Mucosa of descending colon (tissue), 3 donors: ENCODE measurements around the gene IFNL1. TPM values are rescaled to one million over a fixed set of nuclear protein-coding genes. Genes with fewer than 3 reads are reported as not detected.
A peak's percentile ranks its signal among the peaks of the same experiment; 100 is the strongest.
"Not testable (repeated sequence)": the region's sequence is repeated elsewhere in the genome, so short reads cannot be mapped to it uniquely, and the experiment has no call there.

ENCODE experiments used
- ATAC-seq: fragments of 200-7000 bp; cut with Tn5 transposase; one replicate; pipeline ENCODE4 v1.9.1; 2020; ENCODE audit warnings: mild to moderate bottlenecking, moderate library complexity
- DNase-seq, 3 donors: peaks; one replicate each; pipeline ENCODE4 v3.0.0-alpha.2; 2020
- H3K36me3 ChIP-seq: fragments of 200-600 bp; one replicate; pipeline ENCODE4 v1.8.0; 2021; ENCODE audit warnings: low read depth, mild to moderate bottlenecking
- H3K4me1 ChIP-seq: fragments of 200-600 bp; one replicate; pipeline ENCODE4 v1.8.0; 2021; ENCODE audit warnings: low read depth, mild to moderate bottlenecking
- H3K4me3 ChIP-seq: fragments of 200-600 bp; one replicate; pipeline ENCODE4 v1.8.0; 2021; ENCODE audit warnings: mild to moderate bottlenecking
- H3K9me3 ChIP-seq: fragments of 200-600 bp; one replicate; pipeline ENCODE4 v1.8.0; 2021; ENCODE audit warnings: mild to moderate bottlenecking
- intact Hi-C, 2 donors: fragments of 100-400 bp; cut with DNase I in 1 of 2; cut with micrococcal nuclease in 1 of 2; formaldehyde crosslinking; loops; one replicate each; pipeline versions ENCODE4 v1.11.0 to v1.11.1; 2022; cut with DNase I, micrococcal nuclease
- total RNA-seq, 3 donors: library from RNA; stranded (reverse); fragmentation: NEBNext Ultra II Directional in 2 of 3; extraction: Animal tissue kit (Norgen Biotek cat#: 25700) in 2 of 3; gene quantifications; one replicate each; pipeline versions ENCODE4 v1.2.1 to v1.2.4, GENCODE V29; 2021 to 2023
- TF ChIP-seq, protein P1 (sequence below): fragments of 200-600 bp; IDR thresholded peaks from one replicate; pipeline ENCODE4 v1.8.0; 2022; ENCODE audit warnings: antibody characterized with exemption, mild to moderate bottlenecking
- donor health status: DM: no; HTN: no; CAD: no; lungs with moderate emphysema.
- donor health status: DM: no; HTN: no; CAD: no.
- donor health status: DM: no; HTN: yes; CAD: no.

The IFNL1 gene
- total RNA-seq, 3 donors from 2014 or later, result not detected

DNA sequence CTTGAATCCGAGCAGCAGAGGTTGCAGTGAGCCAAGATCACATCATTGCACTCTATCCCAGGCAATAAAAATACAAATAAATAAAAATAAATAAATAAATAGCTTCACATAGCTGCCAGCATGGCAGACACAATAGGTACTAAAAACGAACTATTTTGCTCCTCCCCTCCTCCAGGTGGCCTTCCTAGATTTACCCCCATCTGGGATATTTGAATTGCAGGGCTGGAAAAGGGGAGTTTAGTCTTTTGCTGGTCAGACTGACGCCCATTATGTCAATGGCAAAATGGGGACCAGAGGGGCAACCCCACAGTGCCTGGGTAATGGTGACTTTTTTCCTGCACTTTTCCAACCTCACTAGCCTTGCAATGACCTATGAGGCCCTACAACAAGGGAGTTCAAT is 40.3 kb downstream of the IFNL1 start:
- peaks cover 13% of the 10 kb centered on the region for H3K4me1 ChIP-seq
- no peaks in the 10 kb centered on the region for H3K36me3 ChIP-seq
- no peak overlapping the region for H3K4me3 ChIP-seq
- no peak for DNase-seq
- no peak for ATAC-seq
- TF ChIP-seq, protein P1, sequence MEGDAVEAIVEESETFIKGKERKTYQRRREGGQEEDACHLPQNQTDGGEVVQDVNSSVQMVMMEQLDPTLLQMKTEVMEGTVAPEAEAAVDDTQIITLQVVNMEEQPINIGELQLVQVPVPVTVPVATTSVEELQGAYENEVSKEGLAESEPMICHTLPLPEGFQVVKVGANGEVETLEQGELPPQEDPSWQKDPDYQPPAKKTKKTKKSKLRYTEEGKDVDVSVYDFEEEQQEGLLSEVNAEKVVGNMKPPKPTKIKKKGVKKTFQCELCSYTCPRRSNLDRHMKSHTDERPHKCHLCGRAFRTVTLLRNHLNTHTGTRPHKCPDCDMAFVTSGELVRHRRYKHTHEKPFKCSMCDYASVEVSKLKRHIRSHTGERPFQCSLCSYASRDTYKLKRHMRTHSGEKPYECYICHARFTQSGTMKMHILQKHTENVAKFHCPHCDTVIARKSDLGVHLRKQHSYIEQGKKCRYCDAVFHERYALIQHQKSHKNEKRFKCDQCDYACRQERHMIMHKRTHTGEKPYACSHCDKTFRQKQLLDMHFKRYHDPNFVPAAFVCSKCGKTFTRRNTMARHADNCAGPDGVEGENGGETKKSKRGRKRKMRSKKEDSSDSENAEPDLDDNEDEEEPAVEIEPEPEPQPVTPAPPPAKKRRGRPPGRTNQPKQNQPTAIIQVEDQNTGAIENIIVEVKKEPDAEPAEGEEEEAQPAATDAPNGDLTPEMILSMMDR, result no peak
- no peaks in the 10 kb centered on the region for H3K9me3 ChIP-seq
- intact Hi-C loops, result no loop called here

DNA sequence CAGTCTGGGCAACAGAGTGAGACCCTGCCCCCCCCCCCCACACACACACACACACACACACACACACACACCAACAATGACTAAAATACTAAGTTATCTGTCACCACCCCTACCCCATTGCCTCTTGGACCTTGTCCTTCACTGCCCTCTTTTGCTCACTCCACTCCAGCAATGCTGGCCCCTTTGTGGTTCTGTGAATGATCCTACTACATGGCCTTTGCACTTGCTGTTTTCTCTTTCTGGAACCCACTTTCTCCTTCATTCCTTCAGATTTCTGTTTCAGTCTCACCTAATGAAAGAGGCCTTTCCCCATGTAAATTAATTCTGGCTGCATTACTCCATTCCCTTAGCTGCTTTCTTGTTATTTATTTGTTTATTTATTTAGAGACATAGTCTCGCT is 43.5 kb downstream of the IFNL1 start:
- Histone ChIP-seq H3K4me3 (no peak overlapping the region), H3K36me3 (no peaks in the 10 kb centered on the region), H3K4me1 (peaks cover 21% of the 10 kb centered on the region), H3K9me3 (no peaks in the 10 kb centered on the region)
- DNase-seq (no peak), ATAC-seq (no peak)
- TF ChIP-seq, protein P1, result no peak
- intact Hi-C loops, result no loop called here

DNA sequence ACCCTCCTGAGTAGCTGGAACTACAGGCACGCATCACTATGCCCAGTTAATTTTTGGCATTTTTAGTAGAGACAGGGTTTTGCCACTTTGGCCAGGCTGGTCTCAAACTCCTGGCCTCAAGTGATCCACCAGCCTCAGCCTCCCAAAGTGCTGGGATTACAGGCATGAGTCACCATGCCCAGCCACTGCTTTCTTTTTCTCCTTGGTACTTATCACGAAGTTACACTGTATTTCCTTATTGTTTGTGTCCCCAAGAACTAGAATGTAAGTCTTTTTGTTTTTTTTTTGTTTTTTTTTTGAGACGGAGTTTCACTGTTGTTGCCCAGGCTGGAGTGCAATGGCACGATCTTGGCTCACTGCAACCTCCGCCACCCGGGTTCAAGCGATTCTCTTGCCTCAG is 43.9 kb downstream of the IFNL1 start:
- ATAC-seq, H3K4me3 ChIP-seq, H3K36me3 ChIP-seq, DNase-seq, intact Hi-C loops, H3K9me3 ChIP-seq: not testable (repeated sequence)
- peaks cover 24% of the 10 kb centered on the region for H3K4me1 ChIP-seq

DNA sequence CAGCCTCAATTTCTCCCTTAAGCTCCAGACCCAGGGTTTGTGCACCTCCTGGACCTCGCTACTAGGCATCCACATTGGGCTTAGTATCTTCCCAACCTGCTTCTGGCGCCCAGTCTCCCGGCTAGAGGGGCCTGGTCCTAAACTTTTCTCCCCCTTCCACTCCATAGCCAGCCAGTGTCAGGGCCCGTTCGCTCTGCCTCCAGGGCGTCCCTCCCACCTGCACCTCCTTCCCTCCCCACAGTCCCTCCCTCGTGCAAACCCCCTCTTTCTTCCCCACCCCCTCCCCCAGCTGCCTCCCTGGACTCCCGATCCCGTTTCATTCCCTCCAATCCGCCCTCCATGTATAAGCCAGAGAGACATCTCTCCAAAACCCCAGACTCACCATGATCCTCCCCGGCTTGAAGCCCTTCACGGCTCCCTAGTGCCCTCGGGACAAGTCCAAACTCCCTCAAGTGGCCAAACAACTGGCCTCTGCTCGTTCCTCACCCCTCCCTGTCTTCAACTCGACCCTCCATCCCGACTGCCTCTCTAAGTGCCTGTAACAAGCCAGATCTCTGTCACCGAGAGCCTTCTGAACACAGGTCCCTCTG is 45.0 kb downstream of the IFNL1 start:
- intact Hi-C loops, result no loop called here
- DNase-seq (peak; percentile 47 to 64 (median 61)), ATAC-seq (peak; percentile 1)
- peak overlapping the region; percentile 36 for H3K4me3 ChIP-seq
- TF ChIP-seq, protein P1, result no peak
- no peaks in the 10 kb centered on the region for H3K36me3 ChIP-seq
- H3K4me1 ChIP-seq, result peaks cover 22% of the 10 kb centered on the region
- H3K9me3 ChIP-seq, result no peaks in the 10 kb centered on the region

DNA sequence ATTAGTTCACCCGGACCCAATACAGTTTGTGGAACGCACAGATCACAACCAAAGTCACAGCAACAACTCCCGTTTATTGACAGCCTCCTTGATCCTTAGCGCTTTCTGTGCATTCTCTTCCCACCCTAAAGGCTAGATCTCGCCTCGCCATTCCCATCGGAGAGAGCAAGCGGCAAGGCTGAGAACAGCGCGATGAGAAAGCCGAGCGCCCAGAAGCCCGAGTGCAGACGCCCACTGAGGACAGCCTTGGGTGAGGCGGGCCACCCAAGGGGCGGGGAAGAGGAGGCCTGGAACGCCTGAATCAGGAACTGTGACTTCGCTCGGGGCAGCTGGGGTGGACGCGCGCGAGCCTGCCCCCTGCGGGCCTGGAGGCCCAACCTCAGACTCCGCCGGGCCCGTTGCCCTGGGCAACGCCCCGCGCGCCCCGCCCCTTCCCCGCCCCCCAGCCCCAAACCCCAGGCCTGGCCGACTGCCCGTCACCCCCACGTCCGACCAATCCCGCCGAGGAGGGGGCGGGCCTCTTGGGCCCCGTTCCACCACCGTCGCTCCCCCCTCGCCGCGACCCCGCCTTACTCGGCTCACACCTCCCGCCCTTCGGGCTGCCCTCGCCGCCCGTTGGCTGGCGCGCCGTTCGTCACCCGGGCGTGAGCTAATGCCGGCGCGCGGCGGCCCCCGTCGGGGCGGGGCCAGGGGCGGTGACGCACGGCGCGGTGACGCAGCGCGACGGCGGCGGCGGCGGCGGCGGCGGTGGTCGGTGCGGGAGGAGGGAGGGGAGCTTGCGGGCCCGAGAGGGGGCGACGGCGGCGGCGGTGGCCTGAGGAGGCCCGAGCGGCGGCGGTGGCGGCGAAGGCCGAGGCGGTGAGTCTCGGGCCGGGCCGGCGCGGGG is 45.8 kb downstream of the IFNL1 start, which contains the start of gene SAMD4B:
Gene SAMD4B (plus strand): TSS at position 703 of the 886 bp plus-strand sequence. CDS start 14,473 bp downstream, outside the sequence.
- intact Hi-C loops, result no loop called here
- Histone ChIP-seq H3K9me3 (no peaks in the 10 kb centered on the region), H3K4me3 (peak within 1 kb of the TSS; percentile 68), H3K4me1 (peaks cover 19% of the 10 kb centered on the region), H3K36me3 (no peaks in the 10 kb centered on the region)
- DNase-seq (peak; percentile 98 to 100 (median 99)), ATAC-seq (peak; percentile 97)
- TF ChIP-seq, protein P1, result peak; percentile 77

DNA sequence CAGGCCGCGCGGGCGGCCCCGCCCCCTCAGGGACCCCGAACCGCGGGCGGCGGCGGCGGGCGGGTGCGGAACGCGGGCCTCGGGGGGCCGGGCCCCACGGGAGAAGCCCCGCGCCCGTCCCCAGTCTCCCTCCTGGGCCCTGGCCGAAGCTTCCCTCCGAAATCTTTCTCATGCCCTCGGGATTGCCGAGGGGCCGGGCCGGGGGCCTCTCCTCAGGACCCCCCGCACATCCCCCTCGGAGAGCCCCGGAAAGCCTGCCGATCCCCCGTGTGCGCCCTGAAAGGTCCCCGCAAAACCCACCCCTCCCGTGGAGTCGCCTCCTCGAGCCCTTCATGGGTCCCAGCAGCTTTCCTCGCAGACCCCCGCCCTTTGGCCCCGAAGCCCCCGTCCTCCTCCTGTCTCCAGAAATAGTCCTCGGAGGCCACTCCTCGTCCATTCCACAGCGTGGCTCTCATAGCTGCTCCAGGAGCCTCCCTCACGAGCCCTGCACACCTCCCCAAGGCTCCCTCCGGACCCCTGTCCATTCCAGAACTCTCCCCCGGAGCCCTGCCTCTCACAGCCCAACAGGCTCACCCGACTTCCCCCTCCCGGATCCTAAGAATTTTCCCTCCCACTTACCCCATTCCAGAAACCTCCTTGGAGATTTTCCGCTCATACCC is 46.6 kb downstream of the IFNL1 start:
- TF ChIP-seq, protein P1, result no peak
- Histone ChIP-seq H3K4me3 (peak overlapping the region; percentile 68), H3K4me1 (peaks cover 19% of the 10 kb centered on the region), H3K9me3 (no peaks in the 10 kb centered on the region), H3K36me3 (no peaks in the 10 kb centered on the region)
- DNase-seq (peak; percentile 27 to 70 (median 53)), ATAC-seq (no peak)
- intact Hi-C loops, result no loop called here
